AG09309 (cell line): ENCODE results near the gene PTPRU.
A peak's percentile ranks its signal among the peaks of the same experiment; 100 is the strongest.

Source experiments
- DNase-seq: peaks from one replicate; pipeline ENCODE4 v3.0.0-alpha.2; 2010; ENCODE audit warnings: low read depth
- H3K4me3 ChIP-seq: 2 replicates; pipeline ENCODE4 v1.5.1; 2011; ENCODE audit warnings: mild to moderate bottlenecking, low read depth, low read length, moderate library complexity; ENCODE audit not compliant: control insufficient read depth
- CTCF ChIP-seq: IDR thresholded peaks from 2 replicates; pipeline ENCODE4 v1.5.1; 2011; ENCODE audit warnings: mild to moderate bottlenecking, low read depth, low read length, inconsistent platforms; ENCODE audit not compliant: insufficient read depth, control insufficient read depth; ENCODE audit errors: missing control alignments

Gene PTPRU

GRCh38 chr1:29235955-29236711 is at the start of gene PTPRU:
Gene PTPRU (plus strand): TSS chr1:29236522. CDS start chr1:29236645, 123 bp downstream.
- H3K4me3 ChIP-seq: peak within 1 kb of the TSS; percentile 64
- no peak for DNase-seq
- peak; percentile 39 for TF ChIP-seq CTCF

GRCh38 chr1:29186707-29187106 is 49.6 kb upstream of the PTPRU start:
- no peak for TF ChIP-seq CTCF
- H3K4me3 ChIP-seq: no peak overlapping the region
- DNase-seq: no peak

GRCh38 chr1:29190718-29191117 is 45.6 kb upstream of the PTPRU start:
- no peak for DNase-seq
- H3K4me3 ChIP-seq: no peak overlapping the region
- TF ChIP-seq CTCF: no peak

GRCh38 chr1:29193879-29194455 is 42.4 kb upstream of the PTPRU start:
- TF ChIP-seq CTCF: no peak
- no peak overlapping the region for H3K4me3 ChIP-seq
- no peak for DNase-seq

- H3K4me3 ChIP-seq: no peak overlapping the region
- TF ChIP-seq CTCF: no peak
- no peak for DNase-seq
Measured at GRCh38 chr1:29195881-29196291, 40.4 kb upstream of the PTPRU start.

- DNase-seq: peak; percentile 83
- TF ChIP-seq CTCF: no peak
- no peak overlapping the region for H3K4me3 ChIP-seq
Measured at GRCh38 chr1:29196863-29197589, 39.3 kb upstream of the PTPRU start.
